ENCODE results near the gene C12orf75. TPM values are rescaled to one million over a fixed set of nuclear protein-coding genes. Genes with fewer than 3 reads are reported as not detected.

Gene C12orf75
- total RNA-seq, 2 donors from 2014 or later = 80.4 to 91.9 TPM

GRCh38 chr12:105378911-105379310, 48.4 kb downstream of the C12orf75 start:
- H3K27me3 ChIP-seq (replicated peaks; ENCODE audit: insufficient read depth) = no peaks in the 10 kb centered on the region
- no peaks in the 10 kb centered on the region for H3K9me3 ChIP-seq
- TF ChIP-seq, protein P1, sequence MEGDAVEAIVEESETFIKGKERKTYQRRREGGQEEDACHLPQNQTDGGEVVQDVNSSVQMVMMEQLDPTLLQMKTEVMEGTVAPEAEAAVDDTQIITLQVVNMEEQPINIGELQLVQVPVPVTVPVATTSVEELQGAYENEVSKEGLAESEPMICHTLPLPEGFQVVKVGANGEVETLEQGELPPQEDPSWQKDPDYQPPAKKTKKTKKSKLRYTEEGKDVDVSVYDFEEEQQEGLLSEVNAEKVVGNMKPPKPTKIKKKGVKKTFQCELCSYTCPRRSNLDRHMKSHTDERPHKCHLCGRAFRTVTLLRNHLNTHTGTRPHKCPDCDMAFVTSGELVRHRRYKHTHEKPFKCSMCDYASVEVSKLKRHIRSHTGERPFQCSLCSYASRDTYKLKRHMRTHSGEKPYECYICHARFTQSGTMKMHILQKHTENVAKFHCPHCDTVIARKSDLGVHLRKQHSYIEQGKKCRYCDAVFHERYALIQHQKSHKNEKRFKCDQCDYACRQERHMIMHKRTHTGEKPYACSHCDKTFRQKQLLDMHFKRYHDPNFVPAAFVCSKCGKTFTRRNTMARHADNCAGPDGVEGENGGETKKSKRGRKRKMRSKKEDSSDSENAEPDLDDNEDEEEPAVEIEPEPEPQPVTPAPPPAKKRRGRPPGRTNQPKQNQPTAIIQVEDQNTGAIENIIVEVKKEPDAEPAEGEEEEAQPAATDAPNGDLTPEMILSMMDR (IDR thresholded peaks at IDR 0.05) = no peak
- H3K36me3 ChIP-seq = no peaks in the 10 kb centered on the region
- no peak overlapping the region for H3K27ac ChIP-seq
- H3K4me1 ChIP-seq (ENCODE audit: control insufficient read depth in 1 of 2, low read depth in 2 of 2) = peaks cover 3 to 8% of the 10 kb centered on the region in 2 donors
- no peak overlapping the region for H3K4me3 ChIP-seq
- no peak for ATAC-seq (ENCODE audit: insufficient number of reproducible peaks, low FRiP score, low read depth)
- no peak for DNase-seq (ENCODE audit: low spot score)

GRCh38 chr12:105382771-105383622, 52.5 kb downstream of the C12orf75 start:
- ATAC-seq (ENCODE audit: insufficient number of reproducible peaks, low FRiP score, low read depth) (peak; percentile 52), DNase-seq (ENCODE audit: low spot score) (no peak)
- Histone ChIP-seq H3K4me3 (peak overlapping the region; percentile 68), H3K27me3 (replicated peaks; ENCODE audit: insufficient read depth) (no peaks in the 10 kb centered on the region), H3K27ac (peak overlapping the region; percentile 19 to 40), H3K9me3 (no peaks in the 10 kb centered on the region), H3K4me1 (ENCODE audit: control insufficient read depth in 1 of 2, low read depth in 2 of 2) (peaks cover 3 to 8% of the 10 kb centered on the region in 2 donors), H3K36me3 (no peaks in the 10 kb centered on the region)
- TF ChIP-seq, protein P1 (IDR thresholded peaks at IDR 0.05) = peak; percentile 85

- H3K4me1 ChIP-seq (ENCODE audit: control insufficient read depth in 1 of 2, low read depth in 2 of 2) = peaks cover 3 to 8% of the 10 kb centered on the region in 2 donors
- no peaks in the 10 kb centered on the region for H3K9me3 ChIP-seq
- no peak for ATAC-seq (ENCODE audit: insufficient number of reproducible peaks, low FRiP score, low read depth)
- no peak for DNase-seq (ENCODE audit: low spot score)
- no peak overlapping the region for H3K27ac ChIP-seq
- TF ChIP-seq, protein P1 (IDR thresholded peaks at IDR 0.05) = no peak
- H3K4me3 ChIP-seq = no peak overlapping the region
- H3K36me3 ChIP-seq = no peaks in the 10 kb centered on the region
- H3K27me3 ChIP-seq (replicated peaks; ENCODE audit: insufficient read depth) = no peaks in the 10 kb centered on the region
Observed at GRCh38 chr12:105384220-105384619, 53.7 kb downstream of the C12orf75 start.

- TF ChIP-seq, protein P1 (IDR thresholded peaks at IDR 0.05) = no peak
- Histone ChIP-seq H3K9me3 (no peaks in the 10 kb centered on the region), H3K4me1 (ENCODE audit: control insufficient read depth in 1 of 2, low read depth in 2 of 2) (peaks cover 3 to 8% of the 10 kb centered on the region in 2 donors), H3K36me3 (no peaks in the 10 kb centered on the region), H3K27ac (no peak overlapping the region), H3K27me3 (replicated peaks; ENCODE audit: insufficient read depth) (no peaks in the 10 kb centered on the region), H3K4me3 (no peak overlapping the region)
- ATAC-seq (ENCODE audit: insufficient number of reproducible peaks, low FRiP score, low read depth) (no peak), DNase-seq (ENCODE audit: low spot score) (no peak)
Observed at GRCh38 chr12:105384916-105385535, 54.5 kb downstream of the C12orf75 start.

- H3K27ac ChIP-seq = no peak overlapping the region
- DNase-seq (ENCODE audit: low spot score) (no peak), ATAC-seq (ENCODE audit: insufficient number of reproducible peaks, low FRiP score, low read depth) (no peak)
- peaks cover 3 to 8% of the 10 kb centered on the region in 2 donors for H3K4me1 ChIP-seq (ENCODE audit: control insufficient read depth in 1 of 2, low read depth in 2 of 2)
- H3K27me3 ChIP-seq (replicated peaks; ENCODE audit: insufficient read depth) = no peaks in the 10 kb centered on the region
- no peaks in the 10 kb centered on the region for H3K36me3 ChIP-seq
- no peaks in the 10 kb centered on the region for H3K9me3 ChIP-seq
- H3K4me3 ChIP-seq = no peak overlapping the region
- TF ChIP-seq, protein P1 (IDR thresholded peaks at IDR 0.05) = no peak
Observed at GRCh38 chr12:105386431-105386830, 55.9 kb downstream of the C12orf75 start.
